GM18502 (cell line): ENCODE measurements around the gene RPL27A.

Experiments used
- ATAC-seq: cut with Tn5 transposase; IDR thresholded peaks from one replicate; pipeline ENCODE4 v1.9.1; 2021; ENCODE audit warnings: mild to moderate bottlenecking; ENCODE audit not compliant: unreplicated experiment, poor library complexity

The RPL27A gene

GRCh38 chr11:8697054-8697453 is 14.5 kb downstream of the RPL27A start:
- ATAC-seq = no peak

GRCh38 chr11:8698379-8698851 is 15.8 kb downstream of the RPL27A start:
- ATAC-seq = no peak

- no peak for ATAC-seq
These were observed 16.4 kb downstream of the RPL27A start for GRCh38 chr11:8698917-8699441.

GRCh38 chr11:8699903-8700302 is 17.3 kb downstream of the RPL27A start:
- ATAC-seq = no peak

- ATAC-seq = no peak
These were observed 19.5 kb downstream of the RPL27A start for GRCh38 chr11:8701891-8702597.

GRCh38 chr11:8702598-8702915 is 20.0 kb downstream of the RPL27A start:
- no peak for ATAC-seq

GRCh38 chr11:8704136-8704535 is 21.5 kb downstream of the RPL27A start:
- ATAC-seq = no peak

- no peak for ATAC-seq
These were observed 22.6 kb downstream of the RPL27A start for GRCh38 chr11:8705146-8705545.

GRCh38 chr11:8706673-8707432 is 24.3 kb downstream of the RPL27A start:
- ATAC-seq = no peak

- ATAC-seq = no peak
These were observed 25.1 kb downstream of the RPL27A start for GRCh38 chr11:8707541-8708191.

- no peak for ATAC-seq
These were observed 26.5 kb downstream of the RPL27A start for GRCh38 chr11:8709002-8709672.

- no peak for ATAC-seq
These were observed 27.2 kb downstream of the RPL27A start for GRCh38 chr11:8709777-8710176.

- no peak for ATAC-seq
These were observed 29.4 kb downstream of the RPL27A start for GRCh38 chr11:8711895-8712442.

GRCh38 chr11:8712506-8712905 is 29.9 kb downstream of the RPL27A start:
- ATAC-seq = no peak

GRCh38 chr11:8713760-8714454 is 31.3 kb downstream of the RPL27A start:
- no peak for ATAC-seq

GRCh38 chr11:8714622-8715225 is 32.1 kb downstream of the RPL27A start:
- ATAC-seq = no peak

GRCh38 chr11:8715501-8715900 is 32.9 kb downstream of the RPL27A start:
- ATAC-seq = no peak

- no peak for ATAC-seq
These were observed 34.9 kb downstream of the RPL27A start for GRCh38 chr11:8717544-8717875.
